HG02642 (cell line): ENCODE data around the gene ADGRB2.

ENCODE experiments used
- ATAC-seq: cut with Tn5 transposase; IDR thresholded peaks from one replicate; pipeline ENCODE4 v1.9.1; 2021; ENCODE audit warnings: mild to moderate bottlenecking; ENCODE audit not compliant: unreplicated experiment, poor library complexity

Gene ADGRB2

DNA sequence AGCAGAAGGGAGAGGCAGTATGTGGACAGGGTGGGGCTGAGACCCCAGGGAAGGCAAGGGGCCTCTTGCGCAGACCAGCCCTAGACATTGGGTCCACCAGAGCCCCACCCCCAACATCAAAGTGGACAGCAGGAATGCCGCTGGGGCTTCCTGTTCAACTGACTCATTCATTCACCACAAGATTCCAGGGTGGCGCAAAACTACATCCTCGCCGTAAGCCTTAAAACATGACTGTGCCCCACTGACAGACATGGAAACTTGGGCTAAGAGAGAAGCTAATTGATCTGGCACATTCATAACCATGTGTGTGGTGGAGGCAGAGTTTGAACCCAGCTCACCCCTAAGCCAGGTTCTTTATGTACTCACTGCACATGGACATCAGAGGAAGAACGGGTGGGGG, 74.3 kb downstream of the ADGRB2 start:
- ATAC-seq: no peak

DNA sequence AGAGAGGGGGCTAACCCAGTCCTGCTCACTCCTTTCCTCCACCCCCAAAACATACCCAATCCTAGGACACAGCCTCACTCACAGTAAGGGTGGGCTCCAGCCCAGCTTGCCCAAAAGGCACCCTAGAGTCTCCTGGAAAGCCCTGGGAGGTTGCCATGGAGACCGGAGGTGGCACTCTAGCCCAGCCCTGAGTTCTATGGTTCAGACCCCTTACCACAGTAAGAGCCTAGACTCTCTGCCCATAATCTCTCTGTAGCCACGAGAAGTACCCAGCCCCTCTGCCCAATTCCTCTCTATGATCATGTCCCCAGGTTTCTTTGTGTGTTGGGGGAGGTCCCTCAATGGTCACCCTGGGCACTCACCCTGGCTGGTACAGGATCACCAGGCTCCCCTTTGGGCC, 74.8 kb downstream of the ADGRB2 start:
- ATAC-seq: no peak

DNA sequence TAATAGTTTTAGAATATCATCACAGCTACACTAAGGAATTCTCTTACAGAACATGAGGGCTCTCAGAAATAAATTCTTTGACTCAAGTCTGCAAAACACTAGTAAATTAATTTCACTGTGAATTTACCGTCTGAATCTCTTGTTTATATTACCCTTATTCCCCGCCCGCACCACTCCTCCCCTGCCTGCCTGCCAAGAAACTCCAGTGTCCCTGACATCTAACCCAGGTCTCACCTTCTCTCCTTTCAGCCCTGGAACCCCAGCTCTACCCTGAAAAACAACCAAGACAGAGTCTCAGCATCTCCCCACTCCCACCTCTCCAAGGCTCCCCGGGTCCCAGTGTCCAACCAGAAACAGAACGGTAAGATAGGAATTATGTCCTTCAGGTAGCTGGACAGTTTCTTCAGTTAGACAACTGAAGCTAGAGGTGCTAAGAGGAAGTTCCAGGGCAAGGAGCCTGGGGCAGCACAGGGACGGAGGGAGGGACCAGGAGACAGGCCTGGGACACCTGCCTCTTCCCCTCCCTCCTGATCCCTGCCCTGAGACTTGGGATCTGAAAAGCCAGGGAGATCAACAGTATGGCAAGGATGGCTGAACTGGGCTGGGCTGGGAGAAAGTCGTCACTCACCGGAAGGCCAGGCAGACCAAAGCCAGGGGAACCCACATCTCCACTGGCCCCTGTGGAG, 75.8 kb downstream of the ADGRB2 start:
- ATAC-seq: no peak

DNA sequence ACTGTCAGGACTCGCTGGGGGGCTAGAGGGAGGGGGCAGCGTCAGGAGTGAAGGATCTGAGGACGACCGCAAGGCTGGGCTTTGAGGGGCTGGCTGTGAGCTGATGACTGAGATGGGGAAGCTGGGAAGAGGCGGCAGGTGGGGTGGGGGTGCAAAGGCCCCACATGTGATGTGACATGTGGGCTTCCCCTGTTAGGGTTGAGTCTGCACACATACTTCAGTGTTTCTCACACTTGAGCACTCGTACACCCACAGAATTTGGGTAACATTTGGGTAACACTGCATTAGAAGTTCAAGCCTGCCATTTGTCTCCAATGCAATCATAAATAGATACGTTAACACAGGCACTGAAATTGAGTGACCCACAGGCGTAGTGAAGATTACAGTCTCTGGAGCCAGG, 76.5 kb downstream of the ADGRB2 start:
- no peak for ATAC-seq

DNA sequence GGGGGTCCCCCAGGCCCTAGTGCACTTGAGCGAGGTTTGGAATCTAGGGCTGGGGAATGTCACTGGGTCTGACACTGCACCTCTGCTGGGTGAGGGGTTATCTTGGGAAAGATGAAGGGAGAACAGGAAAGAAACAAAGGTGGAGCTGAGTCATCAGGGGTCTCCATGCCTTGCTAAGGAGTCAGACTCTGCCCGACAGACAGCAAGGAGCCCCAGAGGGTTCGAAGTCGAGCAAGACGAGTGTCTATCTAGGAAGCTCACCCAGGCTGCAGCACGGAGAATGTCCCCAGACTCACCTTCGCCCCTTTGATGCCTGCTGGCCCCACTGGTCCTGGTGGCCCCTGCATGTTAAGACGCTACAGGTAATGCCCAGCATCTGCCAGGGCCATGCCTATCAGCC, 78.3 kb downstream of the ADGRB2 start:
- ATAC-seq: no peak

DNA sequence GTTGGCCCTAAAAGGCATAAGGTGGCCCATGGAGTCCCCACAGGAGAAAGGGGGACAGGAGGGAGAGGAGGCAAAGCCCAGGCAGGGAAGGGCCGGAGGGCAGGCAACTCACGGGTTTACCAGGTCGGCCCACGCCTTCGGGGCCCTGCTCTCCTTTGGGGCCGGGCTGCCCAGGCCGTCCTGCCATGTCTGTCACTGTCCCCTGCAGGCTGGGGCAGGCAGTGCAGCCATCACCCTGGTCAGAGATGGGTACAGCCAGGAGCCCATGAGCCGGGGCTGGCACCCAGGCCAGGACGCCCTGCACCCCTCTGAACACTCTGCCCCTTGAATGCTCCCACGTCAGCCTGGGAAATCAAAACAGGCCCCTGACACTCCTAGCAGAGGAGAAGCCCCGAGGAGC, 80.1 kb downstream of the ADGRB2 start:
- ATAC-seq: no peak

GRCh38 chr1:31681415-31681814, 82.7 kb downstream of the ADGRB2 start:
- ATAC-seq: no peak

DNA sequence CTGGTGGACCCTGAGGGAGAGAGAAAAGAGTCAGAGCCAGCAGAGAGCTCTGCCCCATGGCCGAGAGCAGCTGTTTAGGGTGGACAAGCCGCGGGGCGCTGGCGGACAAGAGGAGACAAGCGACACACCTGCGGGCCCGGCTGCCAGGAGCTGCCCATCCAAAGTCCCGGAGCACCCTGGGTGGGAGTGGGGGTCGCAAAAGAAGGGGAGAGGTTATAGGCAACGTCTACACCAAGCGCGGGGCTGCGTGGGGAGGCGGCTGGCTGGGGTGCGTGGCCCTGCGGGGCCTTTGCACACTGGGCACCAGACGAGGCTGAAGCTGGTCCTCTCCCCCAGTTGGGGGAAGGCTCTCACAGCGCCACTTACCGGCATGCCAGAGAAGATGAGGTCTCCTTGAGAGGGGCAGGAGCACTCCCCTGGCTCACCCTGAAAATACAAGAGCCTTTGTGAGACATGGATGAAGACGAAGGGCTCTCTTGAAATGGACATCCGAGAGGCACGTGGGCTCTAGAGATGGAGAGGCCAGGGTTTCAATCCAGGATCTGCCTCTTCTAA, 84.4 kb downstream of the ADGRB2 start:
- no peak for ATAC-seq

DNA sequence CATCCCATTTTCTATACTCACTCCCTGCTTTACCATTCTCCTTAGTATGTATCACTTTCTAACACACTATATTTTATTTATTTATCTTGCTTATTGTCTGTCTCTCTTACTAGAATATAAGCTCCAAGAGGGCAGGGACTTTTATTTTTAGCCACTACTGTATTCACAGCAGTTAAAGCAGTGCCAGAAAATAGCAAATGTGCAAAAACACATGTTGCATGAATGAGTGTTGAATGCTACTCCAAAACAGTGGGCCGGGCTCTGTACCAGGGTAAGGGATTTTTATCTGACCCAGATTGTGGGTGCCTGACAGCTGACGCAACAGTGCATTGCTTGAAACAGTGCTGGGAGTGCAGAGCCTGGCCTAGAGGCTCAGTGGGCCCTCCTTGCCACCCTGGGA, 85.0 kb downstream of the ADGRB2 start:
- no peak for ATAC-seq

GRCh38 chr1:31678681-31679080, 85.5 kb downstream of the ADGRB2 start:
- no peak for ATAC-seq

DNA sequence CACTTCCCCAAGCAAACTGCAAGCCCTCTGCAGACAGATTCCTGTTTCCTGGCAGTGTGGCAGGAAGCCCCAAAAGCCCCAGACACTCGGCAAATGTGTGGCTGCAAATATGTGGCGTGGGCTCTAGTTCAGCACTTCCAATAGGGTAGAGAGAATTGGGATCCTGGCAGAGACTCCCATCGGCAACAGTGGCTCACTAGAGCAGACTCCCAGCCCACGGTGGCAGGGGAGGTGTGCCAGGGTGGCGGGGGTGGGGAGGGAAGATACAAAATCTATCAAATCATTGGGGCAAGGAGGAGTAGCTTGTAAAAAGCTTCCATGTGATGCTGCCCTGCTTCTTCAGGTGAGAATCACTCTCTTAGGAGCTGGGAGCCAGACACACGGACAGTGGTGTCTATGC, 86.2 kb downstream of the ADGRB2 start:
- ATAC-seq: no peak

DNA sequence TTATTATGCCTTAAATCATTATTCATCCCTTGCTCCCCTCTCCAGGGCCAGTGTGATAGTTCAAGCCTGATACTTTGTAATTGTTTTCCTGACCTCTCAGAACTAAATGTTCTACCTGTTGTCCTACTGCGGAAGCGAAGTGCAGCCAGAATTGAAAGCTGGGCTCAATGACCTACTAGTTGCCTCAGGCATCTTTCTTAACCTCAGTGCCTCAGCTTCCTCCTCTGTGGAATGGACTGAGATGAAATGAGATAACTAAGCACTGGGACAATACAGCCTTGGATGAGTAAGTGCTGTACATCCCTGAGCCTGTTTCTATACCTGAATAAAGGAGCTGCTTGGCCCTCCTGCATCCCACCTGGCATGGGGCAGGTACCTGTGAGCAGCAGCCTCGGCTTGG, 86.7 kb downstream of the ADGRB2 start:
- ATAC-seq: no peak
